ENCODE data around the gene WSCD1. TPM values are rescaled to one million over a fixed set of nuclear protein-coding genes. Genes with fewer than 3 reads are reported as not detected.
A peak's percentile ranks its signal among the peaks of the same experiment; 100 is the strongest.

Gene WSCD1
- polyA plus RNA-seq, 10 donors: 25.6 to 36.3 (median 31.6) TPM

DNA sequence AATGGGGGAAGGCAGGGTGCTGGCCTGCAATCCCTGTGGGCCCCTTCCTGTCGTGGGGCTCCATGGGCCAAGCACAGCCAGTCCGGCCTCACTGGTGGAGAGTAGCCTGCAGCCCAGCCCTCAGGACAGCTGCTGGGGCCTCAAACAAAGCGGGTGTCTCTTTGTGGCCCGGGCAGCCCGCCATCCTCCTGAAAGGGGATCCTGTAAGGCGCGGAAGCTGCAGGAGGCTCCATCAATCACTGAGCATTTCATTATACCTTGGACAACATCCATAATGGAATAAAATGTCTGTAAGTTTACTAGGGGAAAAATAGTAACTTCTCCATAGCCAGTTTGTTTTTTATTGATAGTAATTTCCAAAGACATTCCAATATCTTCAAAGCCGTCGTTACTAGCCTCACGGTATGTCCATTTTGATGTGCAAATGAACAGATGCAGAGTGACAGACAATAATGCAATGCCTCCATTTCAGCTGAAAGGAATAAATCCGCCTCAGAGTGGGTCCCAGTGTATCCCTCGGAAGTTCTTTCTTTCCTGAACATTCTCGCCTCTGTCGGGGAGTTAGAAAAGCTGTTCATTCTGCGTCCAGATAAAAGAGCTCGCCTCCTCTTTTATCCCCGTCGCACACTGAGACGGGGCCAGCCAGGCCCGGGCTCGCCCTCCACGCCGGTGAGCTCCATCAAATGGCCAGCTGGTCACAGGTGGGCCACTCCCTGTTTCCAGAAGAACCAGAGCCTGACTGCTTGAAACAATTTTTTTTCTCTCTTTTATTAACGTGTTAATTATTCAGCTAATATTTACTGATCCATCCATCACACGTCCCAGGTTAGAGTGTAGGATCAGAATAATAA lies 14.4 kb downstream of the WSCD1 start:
- peak; percentile 66 to 83 (median 79) for DNase-seq

DNA sequence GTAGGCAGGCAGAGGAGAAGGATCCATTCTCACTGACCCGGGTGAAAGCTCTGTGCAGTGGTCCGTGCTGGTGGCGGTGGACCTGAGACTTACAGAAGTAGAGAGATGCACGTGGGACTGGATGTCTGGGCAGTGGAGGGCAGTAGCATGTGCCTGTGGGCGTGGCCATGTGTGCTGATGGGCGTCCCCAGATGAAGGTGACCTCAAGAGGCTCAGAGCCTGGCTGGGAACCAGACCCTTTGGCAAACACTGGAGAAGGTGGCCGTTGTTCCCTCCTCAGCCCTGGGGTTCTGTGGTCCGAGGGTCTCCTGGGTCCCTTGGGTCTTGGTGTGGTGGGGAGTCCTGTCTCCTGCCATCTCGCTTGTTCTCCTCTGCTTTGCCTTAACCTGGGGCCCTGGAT lies 15.6 kb downstream of the WSCD1 start:
- peak in 1 of 3 donors; percentile 19 for DNase-seq

DNA sequence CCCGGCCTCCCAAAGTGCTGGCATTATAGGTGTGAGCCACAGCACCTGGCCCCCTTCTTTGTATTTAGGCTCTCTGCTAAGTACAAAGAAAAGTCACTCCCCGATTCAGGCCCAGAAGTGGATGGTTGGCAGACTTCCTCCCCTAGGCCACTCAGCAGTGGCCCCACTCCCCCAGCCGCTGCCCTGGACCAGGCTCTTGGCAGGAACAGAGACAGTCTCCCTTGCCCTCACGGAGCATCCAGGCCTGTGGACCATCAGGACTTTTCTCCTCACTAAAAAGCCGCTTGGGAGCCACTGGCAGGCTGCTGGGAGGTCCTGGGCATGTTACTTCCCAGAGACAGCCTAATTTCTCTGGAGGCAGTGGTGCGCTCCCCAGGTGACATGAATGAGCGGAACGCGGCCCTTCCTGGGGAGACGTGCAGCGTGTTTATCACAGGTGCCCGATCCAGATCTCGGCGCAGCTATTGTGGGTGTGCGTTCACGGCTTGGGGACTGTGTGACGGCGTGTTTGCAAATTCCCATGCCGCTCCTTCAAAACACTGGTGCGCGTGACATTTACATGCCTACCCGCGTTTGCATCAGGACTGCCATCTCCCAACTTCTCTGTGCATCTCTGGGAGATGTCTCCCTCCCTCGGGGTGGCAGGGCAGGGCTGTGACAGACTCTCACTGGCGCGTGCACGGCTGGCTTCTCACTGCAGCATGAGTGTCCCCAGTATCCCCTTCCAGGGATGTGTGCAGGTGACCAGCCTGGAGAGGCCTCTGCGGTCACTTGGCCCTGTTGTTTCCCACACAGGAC lies 16.6 kb downstream of the WSCD1 start:
- DNase-seq: no peak

DNA sequence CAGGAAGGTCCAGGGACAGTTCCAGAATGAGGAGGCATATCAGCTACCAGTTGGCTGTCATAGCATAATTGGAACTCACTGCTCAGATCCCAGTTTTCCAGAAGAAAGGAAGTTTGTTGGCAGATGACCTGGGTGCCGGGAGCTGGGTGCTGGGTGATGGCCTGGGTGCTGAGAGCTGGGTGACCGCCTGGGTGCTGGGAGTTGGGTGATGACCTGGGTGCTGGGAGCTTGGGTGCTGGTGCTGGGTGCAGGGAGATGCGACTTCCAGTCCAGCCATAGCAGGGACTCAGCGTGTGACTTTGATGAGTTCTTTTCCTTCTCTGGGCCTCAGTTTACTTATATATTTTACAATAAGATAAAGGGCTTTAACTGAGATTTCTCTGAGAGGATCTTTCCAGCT lies 18.0 kb downstream of the WSCD1 start:
- no peak for DNase-seq

DNA sequence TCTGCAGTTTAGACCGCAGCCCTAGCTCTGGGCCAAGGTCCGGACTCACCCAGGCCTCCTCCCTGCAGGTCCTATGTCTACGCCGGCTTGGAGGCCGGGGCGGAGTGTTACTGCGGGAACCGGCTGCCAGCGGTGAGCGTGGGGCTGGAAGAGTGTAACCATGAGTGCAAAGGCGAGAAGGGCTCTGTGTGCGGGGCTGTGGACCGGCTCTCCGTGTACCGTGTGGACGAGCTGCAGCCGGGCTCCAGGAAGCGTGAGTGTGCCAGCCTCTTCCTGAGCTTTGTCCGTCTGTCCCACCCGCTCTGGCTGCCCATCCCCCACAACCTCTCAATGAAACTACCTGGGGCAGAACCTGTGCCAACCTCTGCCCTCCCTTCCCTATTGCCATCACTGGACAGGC lies 20.1 kb downstream of the WSCD1 start:
- DNase-seq: no peak

DNA sequence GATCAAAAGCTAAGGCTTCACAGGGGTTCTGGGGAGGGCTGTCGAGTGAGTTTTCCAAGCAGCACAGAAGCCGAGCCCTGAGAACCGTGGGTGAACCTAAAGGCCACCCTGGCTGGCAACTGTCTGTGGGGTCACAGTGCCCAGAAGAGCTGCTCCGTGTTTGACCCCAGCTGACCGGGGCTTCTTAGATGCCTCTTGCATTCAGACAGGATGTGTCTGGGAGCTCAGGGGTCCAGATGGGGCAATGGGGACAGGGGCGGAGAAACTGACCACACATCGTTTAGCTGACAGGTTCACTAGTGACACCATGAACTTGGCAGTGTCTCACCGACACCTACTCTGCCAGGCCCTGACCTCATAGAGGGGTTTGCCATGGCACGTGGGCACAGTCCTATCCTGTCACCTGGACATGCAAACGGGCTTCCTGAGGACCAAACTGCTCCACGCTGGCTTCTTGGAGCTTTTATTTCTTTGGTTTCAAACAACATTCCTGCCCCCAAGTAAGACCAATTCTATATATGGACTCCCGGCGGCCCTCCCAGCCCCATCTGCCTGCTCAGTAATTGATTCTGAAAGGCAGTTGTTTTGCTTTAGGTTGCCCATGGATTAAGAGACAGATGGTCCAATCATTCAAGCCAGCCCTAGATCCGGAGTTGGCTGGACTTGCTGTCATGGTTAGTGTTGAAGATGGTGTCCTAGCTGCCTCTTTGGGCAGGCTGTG lies 22.2 kb downstream of the WSCD1 start:
- DNase-seq: peak; percentile 60 to 77 (median 73)

DNA sequence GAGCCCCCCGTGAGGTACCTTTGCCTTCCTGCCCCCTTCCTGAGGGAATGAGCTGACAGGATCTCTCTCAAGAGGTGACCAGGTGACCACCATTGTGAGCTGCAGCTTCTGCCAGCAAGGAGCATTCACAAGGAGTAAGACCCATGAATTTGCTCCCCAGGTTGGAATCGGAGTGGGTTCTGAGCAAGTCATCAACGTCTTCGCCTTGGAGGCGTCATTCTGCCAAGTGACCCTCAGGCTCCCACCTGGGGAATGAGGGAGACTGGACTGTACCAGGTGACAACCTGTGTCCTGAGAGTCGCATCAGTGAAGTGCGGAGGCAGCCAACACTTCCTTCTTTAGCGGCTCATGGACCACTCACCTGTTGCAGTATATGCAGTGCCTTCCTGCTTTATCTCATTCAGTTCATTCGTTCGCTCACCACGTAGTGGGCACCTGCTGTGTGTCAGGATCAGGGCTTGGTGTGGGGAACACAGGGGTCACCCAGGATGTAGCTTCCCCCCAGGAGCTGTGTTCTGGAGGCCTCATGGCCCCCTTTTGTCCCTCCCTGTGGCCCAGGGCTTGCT lies 22.8 kb downstream of the WSCD1 start:
- DNase-seq: no peak

DNA sequence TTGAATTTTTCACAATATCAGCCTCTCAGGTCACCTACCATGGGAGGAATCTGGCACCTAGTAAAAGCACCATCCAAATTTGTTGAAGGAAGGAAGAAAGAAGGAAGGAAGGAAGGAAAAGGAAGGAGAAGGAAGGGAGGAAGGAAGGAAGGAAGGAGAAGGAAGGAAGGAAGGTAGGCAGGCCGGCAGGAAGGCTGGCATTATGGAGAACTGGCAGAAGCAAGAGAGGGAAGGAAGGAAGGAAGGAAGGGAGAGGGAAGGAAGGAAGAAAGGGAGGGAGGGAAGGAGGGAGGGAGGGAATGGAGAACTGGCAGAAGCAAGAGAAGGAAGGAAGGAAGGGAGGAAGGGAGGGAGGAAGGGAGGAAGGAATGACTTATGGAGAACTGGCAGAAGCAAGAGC lies 24.3 kb downstream of the WSCD1 start:
- DNase-seq: no peak

DNA sequence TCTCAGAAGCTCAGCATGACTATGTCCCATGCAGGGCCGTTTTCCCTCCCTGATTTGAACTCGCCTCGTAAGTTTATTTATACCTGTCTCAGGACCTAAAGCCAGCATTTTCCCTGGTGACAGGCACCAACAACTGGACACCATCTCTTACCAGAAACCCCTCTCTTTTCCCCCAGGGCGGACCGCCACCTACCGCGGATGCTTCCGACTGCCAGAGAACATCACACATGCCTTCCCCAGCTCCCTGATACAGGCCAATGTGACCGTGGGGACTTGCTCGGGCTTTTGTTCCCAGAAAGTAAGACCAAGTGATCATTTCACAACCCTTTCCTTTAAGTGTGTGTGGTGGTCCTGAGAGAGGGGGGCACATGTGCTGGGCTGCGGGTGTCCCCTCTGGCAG lies 24.7 kb downstream of the WSCD1 start:
- DNase-seq: no peak

DNA sequence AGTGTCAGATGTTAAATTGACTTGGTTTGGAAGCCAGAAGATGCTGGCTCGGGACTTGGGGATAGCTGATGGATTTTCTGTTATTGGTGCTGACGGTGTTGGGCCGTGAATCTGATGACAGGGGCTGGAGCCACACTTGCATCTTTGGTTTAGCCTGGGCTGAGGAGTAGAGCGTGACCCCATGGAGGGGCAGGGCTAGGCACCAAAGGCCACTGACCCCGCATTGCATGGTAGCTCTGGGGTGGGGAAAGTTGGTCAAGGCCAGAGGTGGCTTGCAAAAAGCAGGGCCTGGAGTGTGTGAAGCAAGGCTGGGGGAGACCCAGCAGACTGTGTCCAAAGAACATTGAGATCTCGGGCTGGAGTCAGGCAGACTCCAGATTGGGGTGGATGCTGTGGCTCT lies 25.3 kb downstream of the WSCD1 start:
- DNase-seq: no peak

DNA sequence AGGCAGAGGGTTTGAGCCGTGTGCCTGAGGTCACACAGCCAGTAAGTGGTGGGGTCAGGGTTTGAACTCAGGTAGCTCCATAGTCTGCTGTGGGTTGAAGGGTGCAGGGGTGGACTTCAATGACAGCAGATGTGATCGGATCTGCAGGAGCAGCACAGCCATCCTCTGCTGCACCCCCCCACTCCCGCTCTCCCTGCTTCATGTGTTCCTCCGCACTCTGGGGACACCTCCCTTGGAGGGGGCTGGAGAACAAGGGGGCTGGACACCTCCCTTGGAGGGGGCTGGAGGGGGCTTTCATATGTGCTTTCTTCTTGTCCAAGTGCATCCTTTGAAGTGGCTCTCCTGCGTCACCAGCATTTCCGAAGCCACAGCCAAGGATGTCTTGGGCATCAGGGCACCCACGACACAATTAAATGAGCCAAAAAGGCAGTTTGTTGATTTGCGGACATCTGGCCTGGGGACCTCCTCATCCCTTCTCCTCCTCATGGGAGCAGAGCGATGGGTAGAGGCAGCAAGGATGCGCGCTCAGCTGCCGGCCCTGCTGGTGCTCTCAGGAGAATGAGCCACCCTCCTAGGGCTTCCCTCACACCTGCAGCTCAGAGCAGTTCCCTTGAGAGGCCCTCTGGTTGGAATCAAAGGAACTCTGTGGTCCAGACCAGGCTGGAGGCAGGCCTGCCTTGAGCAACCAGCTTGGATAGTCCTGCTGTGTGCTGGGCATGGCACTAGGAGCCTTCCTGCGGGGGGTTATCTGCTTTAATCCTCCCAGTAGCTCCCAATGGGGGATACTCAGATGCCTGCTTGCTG lies 26.2 kb downstream of the WSCD1 start:
- no peak for DNase-seq

DNA sequence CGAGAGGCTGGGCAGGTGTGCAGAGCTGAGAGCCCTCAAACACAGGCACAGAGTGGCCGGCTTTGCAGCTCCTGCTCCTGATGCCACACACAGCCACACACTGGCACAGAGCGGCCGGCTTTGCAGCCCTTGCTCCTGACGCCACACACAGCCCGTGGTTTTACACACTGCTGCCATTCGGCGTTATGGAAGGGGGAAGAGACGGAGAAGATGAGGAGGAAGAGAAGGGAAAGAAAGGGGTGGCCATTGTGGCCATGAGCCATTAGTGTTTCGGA lies 26.8 kb downstream of the WSCD1 start:
- DNase-seq: no peak

DNA sequence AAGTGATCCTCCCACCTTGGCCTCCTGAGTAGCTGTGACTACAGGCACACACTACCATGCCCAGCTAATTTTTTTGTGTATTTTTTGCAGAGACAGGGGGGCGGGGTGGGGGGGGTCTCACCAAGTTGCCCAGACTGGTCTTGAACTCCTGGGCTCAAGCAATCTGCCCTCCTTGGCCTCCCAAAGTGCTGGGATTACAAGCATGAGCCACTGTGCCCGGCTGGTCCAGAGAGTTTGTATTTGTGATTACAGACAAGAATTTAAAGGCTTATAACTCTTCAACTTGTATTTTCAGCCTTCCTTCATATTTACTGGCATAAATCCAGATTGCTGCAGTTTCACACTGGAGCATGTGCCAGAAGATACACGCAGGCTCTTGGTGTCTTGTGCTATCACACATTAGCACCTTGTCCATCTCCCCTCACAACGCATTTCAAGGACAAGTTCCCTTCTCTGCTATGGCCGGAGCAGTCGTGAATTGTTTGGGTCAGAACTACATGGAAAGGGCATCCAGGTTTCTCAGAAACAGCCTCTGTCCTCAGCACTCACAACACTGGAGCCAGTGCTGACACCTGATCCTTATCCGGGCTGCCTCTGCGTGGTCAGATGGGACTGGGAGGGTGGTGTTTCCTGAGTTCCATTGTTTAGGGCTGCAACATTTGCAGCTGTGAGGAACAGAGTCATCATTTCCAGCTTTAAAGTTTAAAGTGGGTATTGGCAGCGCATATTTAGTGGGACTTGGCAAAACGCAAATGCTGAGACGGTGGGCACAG lies 28.1 kb downstream of the WSCD1 start:
- DNase-seq: peak; percentile 49 to 85 (median 55)

DNA sequence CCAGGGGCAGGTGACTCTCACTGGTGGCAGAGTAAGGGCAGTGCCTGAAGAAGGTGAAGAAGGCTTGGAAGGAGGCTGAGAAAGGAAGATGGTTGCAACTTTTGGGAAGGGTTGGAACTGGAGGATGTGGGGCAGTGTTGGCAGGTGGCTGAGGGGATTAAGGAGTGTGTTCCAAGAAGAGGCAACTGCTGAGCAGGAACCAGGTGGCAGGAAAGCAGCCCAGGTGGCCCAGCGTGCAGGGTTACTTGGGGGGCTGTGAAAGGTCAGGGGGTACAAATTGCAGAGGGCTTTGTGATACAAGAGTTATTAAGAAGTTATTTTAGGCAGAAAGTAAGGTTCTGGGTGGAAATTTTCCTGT lies 28.6 kb downstream of the WSCD1 start:
- DNase-seq: no peak

DNA sequence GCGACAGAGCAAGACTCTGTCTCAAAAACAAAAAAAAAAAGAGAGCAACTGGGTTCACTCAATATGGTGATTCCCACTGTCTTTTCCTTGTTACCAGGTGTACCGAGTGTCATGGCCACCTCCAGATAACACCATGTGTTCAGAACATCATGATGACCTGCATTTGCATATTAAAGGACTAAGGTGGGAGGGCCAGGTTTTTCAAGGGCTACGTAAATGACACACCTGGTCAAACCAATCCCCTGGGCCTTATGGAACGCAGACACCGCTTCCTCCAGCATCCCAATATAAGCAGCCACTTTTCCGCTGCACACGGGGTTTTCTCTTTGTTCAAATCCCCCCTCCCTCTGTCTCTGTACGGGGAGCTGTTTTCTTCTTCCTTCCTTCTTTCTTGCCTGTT lies 29.3 kb downstream of the WSCD1 start:
- no peak for DNase-seq

DNA sequence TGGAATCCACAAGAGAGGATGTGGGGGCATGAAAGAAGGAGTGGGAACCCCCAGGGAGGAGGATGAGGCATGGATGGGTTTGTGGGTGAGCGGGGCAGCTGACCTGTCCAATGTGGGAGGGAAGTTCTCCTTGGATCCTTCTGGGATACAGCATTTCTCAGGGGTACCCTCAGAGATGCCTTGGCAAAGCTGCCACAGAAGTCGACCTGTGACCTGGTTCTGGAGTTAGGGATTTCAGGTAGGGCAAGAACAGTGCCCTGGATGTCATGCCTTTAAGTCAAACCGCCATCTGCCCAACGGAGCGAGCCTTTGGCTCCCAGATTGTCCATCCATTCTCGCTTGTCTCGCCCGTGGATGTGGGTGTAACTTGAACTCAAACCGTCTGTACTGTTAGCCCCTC lies 30.0 kb downstream of the WSCD1 start:
- DNase-seq: no peak

DNA sequence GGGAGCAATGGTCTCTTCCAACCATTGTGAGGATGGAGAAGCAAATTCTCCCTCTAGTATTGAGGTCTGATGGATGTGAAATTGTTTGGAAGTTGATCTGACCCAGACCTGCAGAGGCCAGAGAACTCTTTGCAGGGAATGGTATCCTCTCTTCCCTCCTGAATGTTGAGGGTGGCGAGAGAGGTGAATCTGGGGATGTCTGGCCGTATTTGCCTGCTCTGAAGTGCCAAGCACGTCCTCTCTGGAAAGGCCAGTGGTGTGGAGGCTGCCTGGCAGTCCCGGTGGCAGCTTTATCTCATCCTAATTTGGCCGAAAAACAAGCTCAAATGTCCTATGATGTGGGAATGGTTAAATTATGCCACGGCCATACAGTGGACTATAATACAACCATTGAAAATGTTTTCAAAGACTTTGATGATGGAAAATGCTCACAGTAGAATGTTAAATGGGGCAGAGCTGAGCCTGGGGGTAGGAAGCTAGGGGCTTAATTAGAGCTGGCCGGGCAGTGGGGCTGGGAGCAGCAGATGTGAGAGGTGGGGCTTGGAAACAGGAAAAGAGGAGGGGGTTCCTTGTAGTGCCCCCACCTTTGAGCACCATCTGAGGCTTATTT lies 30.8 kb downstream of the WSCD1 start:
- DNase-seq: no peak

DNA sequence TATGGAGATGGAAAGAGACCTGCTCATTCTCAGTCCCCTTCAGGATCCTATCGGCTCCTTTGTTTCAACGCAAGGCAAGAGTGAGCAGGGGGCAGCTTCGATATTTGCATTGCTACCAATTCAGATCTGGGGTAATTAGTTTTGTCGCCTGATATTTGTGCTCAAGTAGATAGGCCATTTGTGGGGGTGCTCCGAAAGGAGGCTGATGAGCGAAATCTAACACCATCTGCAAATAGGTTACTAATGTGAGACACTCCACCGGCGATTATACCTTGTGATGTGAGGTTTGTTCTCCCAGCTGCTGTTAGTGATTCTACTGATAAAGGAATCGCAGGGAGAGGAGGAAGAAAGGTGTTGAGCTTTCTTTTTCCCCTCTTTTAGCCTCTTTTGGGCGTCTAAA lies 31.5 kb downstream of the WSCD1 start:
- DNase-seq: no peak

DNA sequence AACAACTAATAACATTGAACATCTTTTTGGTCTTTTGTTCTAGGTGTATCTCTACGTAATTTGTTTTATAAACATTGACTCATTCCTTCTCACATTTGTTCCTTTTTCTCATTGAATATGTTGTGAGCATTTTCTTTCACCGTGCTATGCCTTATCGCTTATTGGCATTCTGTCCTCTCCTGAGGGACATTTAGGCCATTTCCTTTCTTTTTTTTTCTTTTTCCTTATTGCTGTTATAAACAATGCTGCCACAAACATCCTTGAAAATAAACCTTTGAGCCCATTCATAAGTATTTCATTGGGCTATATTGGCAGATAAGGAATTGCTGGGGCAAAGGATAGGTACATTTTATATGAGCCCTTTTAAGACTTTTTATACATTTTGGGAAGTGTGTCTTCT lies 32.4 kb downstream of the WSCD1 start:
- no peak for DNase-seq

DNA sequence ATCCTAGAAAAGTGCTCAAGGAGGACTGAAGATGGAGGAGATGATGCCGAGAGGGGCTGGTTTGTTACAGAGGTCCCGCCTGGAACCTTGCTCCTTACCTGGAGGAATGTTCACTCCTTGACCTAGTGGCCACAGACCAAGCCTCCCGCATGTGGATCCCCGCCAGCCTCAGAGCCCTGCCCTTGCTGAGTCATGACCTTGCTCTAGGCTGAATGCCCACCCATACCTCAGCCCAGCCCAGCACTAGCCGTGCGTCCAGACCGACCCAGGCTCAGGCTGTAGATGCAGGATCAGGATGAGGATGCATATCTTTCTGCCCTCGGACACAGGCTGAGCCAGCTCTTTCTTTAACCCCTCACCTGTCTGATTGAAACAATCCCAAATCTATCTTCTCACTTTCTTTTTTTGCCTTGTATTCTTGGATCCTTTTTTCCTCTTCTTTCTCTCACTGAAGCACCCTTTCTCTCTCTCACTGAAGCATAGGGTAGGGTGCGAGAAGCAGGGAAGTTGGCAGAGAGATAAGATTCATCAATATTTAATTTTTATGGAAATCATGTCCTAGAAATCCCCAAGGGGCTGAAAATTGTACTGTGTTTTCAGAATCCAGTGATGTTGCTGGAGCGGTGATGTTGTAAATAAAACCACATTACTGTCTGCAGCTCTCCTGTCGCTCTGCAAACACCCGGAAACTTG lies 34.9 kb downstream of the WSCD1 start:
- no peak for DNase-seq
